ENCODE measurements around the gene AGMO. TPM values are rescaled to one million over a fixed set of nuclear protein-coding genes. Genes with fewer than 3 reads are reported as not detected.

Gene AGMO
- polyA plus RNA-seq, 3 donors = not detected

DNA sequence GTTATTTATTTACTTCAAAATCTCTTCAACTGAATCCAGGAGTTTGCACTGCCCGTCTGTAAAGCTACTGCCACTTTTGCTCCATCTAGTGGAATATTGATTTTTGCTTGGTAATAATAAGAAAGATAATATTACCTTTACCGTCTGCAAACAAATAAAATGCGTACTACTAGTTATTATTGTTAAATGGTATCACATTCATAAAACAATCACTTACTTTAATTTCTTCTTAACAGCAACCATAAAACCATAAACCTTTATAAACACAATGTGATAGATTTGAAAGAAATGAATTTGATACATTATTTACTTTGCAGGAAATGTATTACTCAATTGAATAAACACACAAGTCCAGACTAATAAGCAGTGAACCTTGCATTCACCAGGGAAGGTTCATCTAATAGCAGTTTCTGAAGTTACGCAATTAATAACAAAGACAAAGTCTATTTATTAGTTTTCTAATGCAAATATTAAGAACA, 6.4 kb downstream of the AGMO start:
- Histone ChIP-seq H3K27me3 (ENCODE audit: control insufficient read depth in 2 of 2, insufficient read depth in 2 of 2, low read length in 2 of 2) (no peaks in the 10 kb centered on the region), H3K9ac (ENCODE audit: insufficient read depth, low read length, poor library complexity, severe bottlenecking) (no peak overlapping the region), H3K4me2 (replicated peaks; ENCODE audit: extremely low read depth, low read length, poor library complexity, severe bottlenecking) (no peak overlapping the region), H3K79me2 (ENCODE audit: insufficient read depth, low read length) (no peaks in the 10 kb centered on the region), H3K4me1 (ENCODE audit: control insufficient read depth in 1 of 2, insufficient read depth in 2 of 2, low read length in 2 of 2) (no peaks in the 10 kb centered on the region), H2AFZ (ENCODE audit: insufficient read depth, low read depth, low read length, poor library complexity, severe bottlenecking) (no peak overlapping the region), H3K36me3 (replicated peaks in 1 of 2; ENCODE audit: control insufficient read depth in 1 of 2, insufficient read depth in 2 of 2, low read length in 2 of 2) (no peaks in the 10 kb centered on the region), H3K9me3 (replicated peaks in 1 of 2; ENCODE audit: control insufficient read depth in 1 of 2, insufficient read depth in 1 of 2, low read length in 2 of 2) (no peaks in the 10 kb centered on the region), H3K4me3 (replicated peaks in 1 of 3; ENCODE audit: low read depth in 2 of 3, low read length in 3 of 3) (no peak overlapping the region), H3K27ac (ENCODE audit: low read depth in 1 of 2, low read length in 2 of 2) (no peak overlapping the region), H4K20me1 (ENCODE audit: insufficient read depth, low read length) (no peaks in the 10 kb centered on the region)
- WGBS (ENCODE audit: insufficient coverage) = no CpG with 5 or more reads among the region's 4 CpGs
- Mint-ChIP-seq H3K9me3 (no peaks in the 10 kb centered on the region), H3K27ac (no peak overlapping the region), H3K4me1 (no peaks in the 10 kb centered on the region), H3K36me3 (no peaks in the 10 kb centered on the region), H3K4me3 (no peak overlapping the region), H3K27me3 (ENCODE audit: low read depth in 3 of 3) (no peaks in the 10 kb centered on the region)
- intact Hi-C loops (cut with micrococcal nuclease) = no loop called here
- DNase-seq = no peak
- no peak for TF ChIP-seq CTCF (IDR thresholded peaks at IDR 0.05)

- Histone ChIP-seq H2AFZ (ENCODE audit: insufficient read depth, low read depth, low read length, poor library complexity, severe bottlenecking) (no peak overlapping the region), H3K9me3 (replicated peaks in 1 of 2; ENCODE audit: control insufficient read depth in 1 of 2, insufficient read depth in 1 of 2, low read length in 2 of 2) (no peaks in the 10 kb centered on the region), H3K36me3 (replicated peaks in 1 of 2; ENCODE audit: control insufficient read depth in 1 of 2, insufficient read depth in 2 of 2, low read length in 2 of 2) (no peaks in the 10 kb centered on the region), H3K4me2 (replicated peaks; ENCODE audit: extremely low read depth, low read length, poor library complexity, severe bottlenecking) (no peak overlapping the region), H3K27me3 (ENCODE audit: control insufficient read depth in 2 of 2, insufficient read depth in 2 of 2, low read length in 2 of 2) (no peaks in the 10 kb centered on the region), H3K79me2 (ENCODE audit: insufficient read depth, low read length) (no peaks in the 10 kb centered on the region), H3K4me3 (replicated peaks in 1 of 3; ENCODE audit: low read depth in 2 of 3, low read length in 3 of 3) (no peak overlapping the region), H3K27ac (ENCODE audit: low read depth in 1 of 2, low read length in 2 of 2) (no peak overlapping the region), H4K20me1 (ENCODE audit: insufficient read depth, low read length) (no peaks in the 10 kb centered on the region), H3K9ac (ENCODE audit: insufficient read depth, low read length, poor library complexity, severe bottlenecking) (no peak overlapping the region), H3K4me1 (ENCODE audit: control insufficient read depth in 1 of 2, insufficient read depth in 2 of 2, low read length in 2 of 2) (no peaks in the 10 kb centered on the region)
- Mint-ChIP-seq H3K27me3 (ENCODE audit: low read depth in 3 of 3) (no peaks in the 10 kb centered on the region), H3K4me3 (no peak overlapping the region), H3K27ac (no peak overlapping the region), H3K4me1 (no peaks in the 10 kb centered on the region), H3K9me3 (no peaks in the 10 kb centered on the region), H3K36me3 (no peaks in the 10 kb centered on the region)
- no peak for TF ChIP-seq CTCF (IDR thresholded peaks at IDR 0.05)
- intact Hi-C loops (cut with micrococcal nuclease) = no loop called here
- WGBS (ENCODE audit: insufficient coverage) = no CpG with 5 or more reads among the region's 3 CpGs
- no peak for DNase-seq
Measured at GRCh38 chr7:15554744-15555143, 7.1 kb downstream of the AGMO start.
